Measurements from ENCODE around the gene LPAR5. TPM values are rescaled to one million over a fixed set of nuclear protein-coding genes. Genes with fewer than 3 reads are reported as not detected.

The LPAR5 gene
- polyA plus RNA-seq, 1 donor = 1.1 TPM

Other genes starting within 250 kb of the LPAR5 start
- 1.5 TPM for gene CD27, start 191.0 kb downstream of the LPAR5 start, polyA plus RNA-seq (ENCODE audit: insufficient read length)
- gene TAPBPL, start 183.9 kb downstream of the LPAR5 start, polyA plus RNA-seq (ENCODE audit: insufficient read length) = 8.0 TPM
- gene VAMP1, start 165.3 kb downstream of the LPAR5 start, polyA plus RNA-seq (ENCODE audit: insufficient read length) = 9.7 TPM
- gene MRPL51, start 142.7 kb downstream of the LPAR5 start, polyA plus RNA-seq (ENCODE audit: insufficient read length) = 111 TPM
- gene NCAPD2, start 141.9 kb downstream of the LPAR5 start, polyA plus RNA-seq (ENCODE audit: insufficient read length) = 32.0 TPM
- gene GAPDH, start 101.4 kb downstream of the LPAR5 start, polyA plus RNA-seq (ENCODE audit: insufficient read length) = 5,430 TPM
- gene IFFO1, start 79.9 kb downstream of the LPAR5 start, polyA plus RNA-seq (ENCODE audit: insufficient read length) = 34.7 TPM
- gene NOP2, start 67.7 kb downstream of the LPAR5 start, polyA plus RNA-seq (ENCODE audit: insufficient read length) = 26.0 TPM
- 158 TPM for gene CHD4, start 28.6 kb downstream of the LPAR5 start, polyA plus RNA-seq (ENCODE audit: insufficient read length)
- gene ACRBP, start 11.5 kb upstream of the LPAR5 start, polyA plus RNA-seq (ENCODE audit: insufficient read length) = 2.0 TPM
- 46.6 TPM for gene ING4, start 27.2 kb upstream of the LPAR5 start, polyA plus RNA-seq (ENCODE audit: insufficient read length)
- gene ZNF384, start 53.4 kb upstream of the LPAR5 start, polyA plus RNA-seq (ENCODE audit: insufficient read length) = 47.0 TPM
- 3.2 TPM for gene PIANP, start 64.9 kb upstream of the LPAR5 start, polyA plus RNA-seq (ENCODE audit: insufficient read length)
- 63.3 TPM for gene COPS7A, start 88.1 kb upstream of the LPAR5 start, polyA plus RNA-seq (ENCODE audit: insufficient read length)
- 130 TPM for gene MLF2, start 117.2 kb upstream of the LPAR5 start, polyA plus RNA-seq (ENCODE audit: insufficient read length)
- gene PTMS, start 130.4 kb upstream of the LPAR5 start, polyA plus RNA-seq (ENCODE audit: insufficient read length) = 373 TPM
- gene LAG3, start 136.6 kb upstream of the LPAR5 start, polyA plus RNA-seq (ENCODE audit: insufficient read length) = 0.70 TPM
- 5.6 TPM for gene CD4, start 153.6 kb upstream of the LPAR5 start, polyA plus RNA-seq (ENCODE audit: insufficient read length)
- 16.8 TPM for gene GPR162, start 185.9 kb upstream of the LPAR5 start, polyA plus RNA-seq (ENCODE audit: insufficient read length)
- gene P3H3, start 192.4 kb upstream of the LPAR5 start, polyA plus RNA-seq (ENCODE audit: insufficient read length) = 40.3 TPM
- gene GNB3, start 205.0 kb upstream of the LPAR5 start, polyA plus RNA-seq (ENCODE audit: insufficient read length) = 32.4 TPM
- gene CDCA3, start 215.3 kb upstream of the LPAR5 start, polyA plus RNA-seq (ENCODE audit: insufficient read length) = 17.5 TPM
- gene USP5, start 216.2 kb upstream of the LPAR5 start, polyA plus RNA-seq (ENCODE audit: insufficient read length) = 62.2 TPM
- 1,115 TPM for gene TPI1, start 231.6 kb upstream of the LPAR5 start, polyA plus RNA-seq (ENCODE audit: insufficient read length)
- 8.9 TPM for gene SPSB2, start 237.3 kb upstream of the LPAR5 start, polyA plus RNA-seq (ENCODE audit: insufficient read length)